Fibroblast of lung (primary cell): ENCODE results near the gene BTBD17. TPM values are rescaled to one million over a fixed set of nuclear protein-coding genes. Genes with fewer than 3 reads are reported as not detected.

ENCODE experiments used
- DNase-seq, 2 donors: peaks; one replicate each; pipeline versions ENCODE4 v3.0.0 to v3.0.0-alpha.2; 2010; ENCODE audit warnings: low read depth in 2 of 2
- H2AFZ ChIP-seq: 2 replicates; pipeline ENCODE4 v1.5.1; 2012; ENCODE audit warnings: low read length, control low read depth, inconsistent platforms
- H3K27ac ChIP-seq: 2 replicates; pipeline ENCODE4 v1.5.1; 2011; ENCODE audit warnings: low read length, control low read depth; ENCODE audit not compliant: insufficient read depth
- H3K27me3 ChIP-seq: 2 replicates; pipeline ENCODE4 v1.5.1; 2011; ENCODE audit warnings: mild to moderate bottlenecking, low read length; ENCODE audit not compliant: control insufficient read depth, insufficient read depth
- H3K36me3 ChIP-seq: 2 replicates; pipeline ENCODE4 v1.5.1; 2011; ENCODE audit warnings: low read length; ENCODE audit not compliant: control insufficient read depth, insufficient read depth
- H3K4me1 ChIP-seq: 2 replicates; pipeline ENCODE4 v1.5.1; 2011; ENCODE audit warnings: low read length; ENCODE audit not compliant: control insufficient read depth, insufficient read depth; ENCODE audit errors: extremely low read depth
- H3K4me2 ChIP-seq: 2 replicates; pipeline ENCODE4 v1.5.1; 2011; ENCODE audit warnings: low read length, control low read depth; ENCODE audit not compliant: insufficient read depth; ENCODE audit errors: extremely low read depth
- H3K4me3 ChIP-seq, 4 experiments: fragments of 200-600 bp in 1 of 4; sonication (generic) in 1 of 4; replicated peaks in 1 of 4; 2 replicates each; pipeline ENCODE4 v1.5.1; 2011 to 2016; ENCODE audit warnings: low read length in 4 of 4, low read depth in 3 of 4, mild to moderate bottlenecking in 3 of 4, control low read depth in 2 of 4, inconsistent platforms in 1 of 4, mixed read lengths in 1 of 4; ENCODE audit not compliant: insufficient read depth in 1 of 4; ENCODE audit errors: control extremely low read depth in 1 of 4
- H3K79me2 ChIP-seq: 2 replicates; pipeline ENCODE4 v1.5.1; 2012; ENCODE audit warnings: mild to moderate bottlenecking, low read length, inconsistent platforms; ENCODE audit not compliant: control insufficient read depth, insufficient read depth
- H3K9ac ChIP-seq: 2 replicates; pipeline ENCODE4 v1.5.1; 2011; ENCODE audit warnings: mild to moderate bottlenecking, low read length, control low read depth; ENCODE audit not compliant: insufficient read depth
- H3K9me3 ChIP-seq: 2 replicates; pipeline ENCODE4 v1.5.1; 2012; ENCODE audit warnings: low read depth, low read length; ENCODE audit not compliant: control insufficient read depth, insufficient read depth
- H4K20me1 ChIP-seq: 2 replicates; pipeline ENCODE4 v1.5.1; 2011; ENCODE audit warnings: low read length; ENCODE audit not compliant: control insufficient read depth, insufficient read depth; ENCODE audit errors: extremely low read depth
- CTCF ChIP-seq, 2 donors: IDR thresholded peaks in 1 of 2; conservative IDR thresholded peaks in 1 of 2; 1 replicate in 1 of 2; 2 replicates in 1 of 2; pipeline ENCODE4 v1.5.1; 2011 to 2012; ENCODE audit warnings: low read length in 2 of 2, control low read depth in 1 of 2, inconsistent platforms in 1 of 2, low read depth in 1 of 2, mild to moderate bottlenecking in 1 of 2
- EZH2 ChIP-seq: IDR thresholded peaks from 2 replicates; pipeline ENCODE4 v1.5.1; 2012; ENCODE audit warnings: low read length, control low read depth, mild to moderate bottlenecking; ENCODE audit errors: missing control alignments
- polyA plus RNA-seq, 2 donors: library from polyadenylated mRNA; depleted of rRNA in 1 of 2; stranded (reverse) in 1 of 2; unstranded in 1 of 2; fragments of >200 nt; gene quantifications; 2 replicates each; pipeline ENCODE4 v1.2.1, GENCODE V29; 2011 to 2012; ENCODE audit warnings: missing spikeins in 1 of 2
- total RNA-seq: library from RNA; depleted of rRNA; stranded (reverse); fragments of >200 nt; gene quantifications from 2 replicates; pipeline ENCODE4 v1.2.1, GENCODE V29; 2014

BTBD17 gene
- total and polyA plus RNA-seq, 2 donors (not counting 1 experiment from before 2014, with no cell fraction given) = under 0.01 TPM; not detected in 1

GRCh38 chr17:74391771-74392170 lies 30.1 kb upstream of the BTBD17 start:
- Histone ChIP-seq H3K4me1 (no peaks in the 10 kb centered on the region), H3K27ac (no peak overlapping the region), H3K9me3 (no peaks in the 10 kb centered on the region), H2AFZ (no peak overlapping the region), H3K4me3 (no peak overlapping the region), H3K36me3 (no peaks in the 10 kb centered on the region), H3K27me3 (no peaks in the 10 kb centered on the region), H3K9ac (no peak overlapping the region), H3K79me2 (no peaks in the 10 kb centered on the region), H4K20me1 (no peaks in the 10 kb centered on the region), H3K4me2 (no peak overlapping the region)
- no peak for DNase-seq
- TF ChIP-seq EZH2 (no peak), CTCF (conservative IDR thresholded peaks at IDR 0.05 in 1 of 2, IDR thresholded peaks at IDR 0.05 in 1 of 2; ENCODE audit: low read depth in 1 of 2, low read length in 2 of 2) (no peak)

- DNase-seq = no peak
- Histone ChIP-seq H3K27me3 (no peaks in the 10 kb centered on the region), H3K4me1 (no peaks in the 10 kb centered on the region), H3K9ac (no peak overlapping the region), H3K9me3 (no peaks in the 10 kb centered on the region), H3K4me2 (no peak overlapping the region), H3K36me3 (no peaks in the 10 kb centered on the region), H3K79me2 (no peaks in the 10 kb centered on the region), H2AFZ (no peak overlapping the region), H3K27ac (no peak overlapping the region), H3K4me3 (no peak overlapping the region), H4K20me1 (no peaks in the 10 kb centered on the region)
- TF ChIP-seq CTCF (conservative IDR thresholded peaks at IDR 0.05 in 1 of 2, IDR thresholded peaks at IDR 0.05 in 1 of 2; ENCODE audit: low read depth in 1 of 2, low read length in 2 of 2) (no peak), EZH2 (no peak)
Observed at GRCh38 chr17:74390680-74391653, 29.3 kb upstream of the BTBD17 start.

- TF ChIP-seq EZH2 (no peak), CTCF (conservative IDR thresholded peaks at IDR 0.05 in 1 of 2, IDR thresholded peaks at IDR 0.05 in 1 of 2; ENCODE audit: low read depth in 1 of 2, low read length in 2 of 2) (no peak)
- H3K27me3 ChIP-seq = no peaks in the 10 kb centered on the region
Observed at GRCh38 chr17:74389937-74390679, 28.4 kb upstream of the BTBD17 start.

More at GRCh38 chr17:74389937-74390679, 28.4 kb upstream of the BTBD17 start:
- Histone ChIP-seq H3K4me3 (no peak overlapping the region), H3K9me3 (no peaks in the 10 kb centered on the region), H3K4me2 (no peak overlapping the region), H3K36me3 (no peaks in the 10 kb centered on the region), H2AFZ (no peak overlapping the region), H3K9ac (no peak overlapping the region), H3K4me1 (no peaks in the 10 kb centered on the region), H3K27ac (no peak overlapping the region), H4K20me1 (no peaks in the 10 kb centered on the region), H3K79me2 (no peaks in the 10 kb centered on the region)
- no peak for DNase-seq
